Activated CD4-positive, alpha-beta T cell treated with anti-CD3 and anti-CD28 coated beads, Interleukin-2, amount 10 ng/mL, durations not matched to agents 7 days and 5 days (primary cell): ENCODE results near the gene CDH26. TPM values are rescaled to one million over a fixed set of nuclear protein-coding genes. Genes with fewer than 3 reads are reported as not detected.

Experiments
- CTCF ChIA-PET: fragments of 350-600 bp; sonication (Branson Sonifier 250); formaldehyde crosslinking; loops from one replicate; lab custom pipeline; 2021; ENCODE audit warnings: antibody characterized with exemption; lab: Charles Lee
- POLR2A ChIA-PET: fragments of 350-600 bp; sonication (Branson Sonifier 250); formaldehyde crosslinking; loops from one replicate; lab custom pipeline; 2021; ENCODE audit warnings: antibody characterized with exemption; lab: Charles Lee
- DNase-seq: peaks from one replicate; pipeline ENCODE4 v3.0.0-alpha.2; 2020
- H3K27ac Mint-ChIP-seq: one replicate; pipeline ENCODE4 v1.8.0; 2021; ENCODE audit warnings: mild to moderate bottlenecking, moderate library complexity, mixed read lengths
- H3K27me3 Mint-ChIP-seq: one replicate; pipeline ENCODE4 v1.8.0; 2021; ENCODE audit warnings: mixed read lengths
- H3K36me3 Mint-ChIP-seq: one replicate; pipeline ENCODE4 v1.8.0; 2021; ENCODE audit warnings: low read depth, mixed read lengths
- H3K4me1 Mint-ChIP-seq: one replicate; pipeline ENCODE4 v1.8.0; 2021; ENCODE audit warnings: mixed read lengths
- H3K4me3 Mint-ChIP-seq: one replicate; pipeline ENCODE4 v1.8.0; 2021; ENCODE audit warnings: mild to moderate bottlenecking, moderate library complexity, mixed read lengths
- H3K9me3 Mint-ChIP-seq: one replicate; pipeline ENCODE4 v1.8.0; 2021; ENCODE audit warnings: mixed read lengths
- total RNA-seq, 2 experiments: library from RNA; stranded (reverse); gene quantifications; one replicate each; pipeline ENCODE4 v1.2.3, GENCODE V29; 2021

CDH26 gene
- total RNA-seq, 2 experiments from 2014 or later, result 0.40 to 0.47 TPM

GRCh38 chr20:59935457-59936185 is 22.6 kb upstream of the CDH26 start:
- Mint-ChIP-seq H3K36me3 (peaks cover 11% of the 10 kb centered on the region), H3K27ac (no peak overlapping the region), H3K9me3 (no peaks in the 10 kb centered on the region), H3K4me1 (peaks cover 41% of the 10 kb centered on the region), H3K4me3 (no peak overlapping the region), H3K27me3 (no peaks in the 10 kb centered on the region)
- ChIA-PET CTCF (interaction anchor here (1.5 to 2.1 kb wide), 2 partner anchors 14 to 16 kb away, joined by 5 to 9 read pairs; no protein-coding TSS in a partner anchor), POLR2A (no interaction called here)
- no peak for DNase-seq

GRCh38 chr20:59936409-59936808 is 21.8 kb upstream of the CDH26 start:
- Mint-ChIP-seq H3K4me1 (peaks cover 42% of the 10 kb centered on the region), H3K27ac (no peak overlapping the region), H3K9me3 (no peaks in the 10 kb centered on the region), H3K27me3 (no peaks in the 10 kb centered on the region), H3K4me3 (no peak overlapping the region), H3K36me3 (peaks cover 11% of the 10 kb centered on the region)
- CTCF ChIA-PET, result no interaction called here
- no peak for DNase-seq
- POLR2A ChIA-PET, result no interaction called here

GRCh38 chr20:59937150-59937549 is 21.1 kb upstream of the CDH26 start:
- H3K27ac Mint-ChIP-seq, result no peak overlapping the region
- H3K4me1 Mint-ChIP-seq, result peaks cover 43% of the 10 kb centered on the region
- H3K27me3 Mint-ChIP-seq, result no peaks in the 10 kb centered on the region
- ChIA-PET POLR2A (no interaction called here), CTCF (interaction anchor here (0.5 kb wide), 1 partner anchor 8 kb away, joined by 4 read pairs; no protein-coding TSS in a partner anchor)
- H3K36me3 Mint-ChIP-seq, result peaks cover 13% of the 10 kb centered on the region
- no peak overlapping the region for H3K4me3 Mint-ChIP-seq
- no peaks in the 10 kb centered on the region for H3K9me3 Mint-ChIP-seq
- no peak for DNase-seq

GRCh38 chr20:59938221-59938620 is 20.0 kb upstream of the CDH26 start:
- peak overlapping the region; percentile 79 for H3K4me3 Mint-ChIP-seq
- peak overlapping the region; percentile 80 for H3K27ac Mint-ChIP-seq
- H3K9me3 Mint-ChIP-seq, result no peaks in the 10 kb centered on the region
- ChIA-PET CTCF (no interaction called here), POLR2A (no interaction called here)
- DNase-seq, result no peak
- H3K36me3 Mint-ChIP-seq, result peaks cover 19% of the 10 kb centered on the region
- H3K27me3 Mint-ChIP-seq, result no peaks in the 10 kb centered on the region
- H3K4me1 Mint-ChIP-seq, result peaks cover 44% of the 10 kb centered on the region

GRCh38 chr20:59938696-59939051 is 19.5 kb upstream of the CDH26 start:
- DNase-seq, result no peak
- Mint-ChIP-seq H3K27ac (peak overlapping the region; percentile 80), H3K36me3 (peaks cover 19% of the 10 kb centered on the region), H3K27me3 (no peaks in the 10 kb centered on the region), H3K4me1 (peaks cover 44% of the 10 kb centered on the region), H3K9me3 (no peaks in the 10 kb centered on the region), H3K4me3 (peak overlapping the region; percentile 79)
- ChIA-PET POLR2A (no interaction called here), CTCF (interaction anchor here (1.0 kb wide), 1 partner anchor 23 kb away, joined by 3 read pairs; no protein-coding TSS in a partner anchor)

GRCh38 chr20:59939052-59939878 is 19.0 kb upstream of the CDH26 start:
- ChIA-PET CTCF (interaction anchor here (1.0 kb wide), 1 partner anchor 23 kb away, joined by 3 read pairs; no protein-coding TSS in a partner anchor), POLR2A (no interaction called here)
- Mint-ChIP-seq H3K27me3 (no peaks in the 10 kb centered on the region), H3K4me3 (peak overlapping the region; percentile 95), H3K4me1 (peaks cover 43% of the 10 kb centered on the region), H3K27ac (peak overlapping the region; percentile 80), H3K36me3 (peaks cover 25% of the 10 kb centered on the region), H3K9me3 (no peaks in the 10 kb centered on the region)
- DNase-seq, result no peak

- H3K4me3 Mint-ChIP-seq, result peak overlapping the region; percentile 95
- H3K4me1 Mint-ChIP-seq, result peaks cover 40% of the 10 kb centered on the region
- H3K36me3 Mint-ChIP-seq, result peaks cover 30% of the 10 kb centered on the region
- peak overlapping the region; percentile 88 for H3K27ac Mint-ChIP-seq
- H3K27me3 Mint-ChIP-seq, result no peaks in the 10 kb centered on the region
- DNase-seq, result no peak
- CTCF ChIA-PET, result interaction anchor here (1.0 to 2.2 kb wide), 4 partner anchors 8 to 12 kb away, joined by 4 to 8 read pairs (median 4); no protein-coding TSS in a partner anchor
- H3K9me3 Mint-ChIP-seq, result no peaks in the 10 kb centered on the region
- POLR2A ChIA-PET, result no interaction called here
Observed at GRCh38 chr20:59939879-59940128, 18.4 kb upstream of the CDH26 start.

- H3K36me3 Mint-ChIP-seq, result peaks cover 34% of the 10 kb centered on the region
- H3K9me3 Mint-ChIP-seq, result no peaks in the 10 kb centered on the region
- CTCF ChIA-PET, result interaction anchor here (1.0 to 2.2 kb wide), 4 partner anchors 8 to 13 kb away, joined by 4 to 8 read pairs (median 4); no protein-coding TSS in a partner anchor
- peaks cover 40% of the 10 kb centered on the region for H3K4me1 Mint-ChIP-seq
- peak; percentile 90 for DNase-seq
- H3K27me3 Mint-ChIP-seq, result no peaks in the 10 kb centered on the region
- peak within 1 kb of the TSS; percentile 95 for H3K4me3 Mint-ChIP-seq
- POLR2A ChIA-PET, result interaction anchor here (0.6 kb wide), 1 partner anchor 165 kb away, joined by 4 read pairs; no protein-coding TSS in a partner anchor
- H3K27ac Mint-ChIP-seq, result peak within 1 kb of the TSS; percentile 98
Observed at GRCh38 chr20:59940129-59940955, 17.9 kb upstream of the CDH26 start, which contains the start of the genes FAM217B and PPP1R3D. Gene FAM217B, plus strand, starts transcription at chr20:59940389. Its CDS starts 3,555 bp downstream, at chr20:59943944. Gene PPP1R3D, minus strand, starts transcription at chr20:59940305. Its CDS starts 374 bp downstream, at chr20:59939931.

GRCh38 chr20:59940956-59941294 is 17.3 kb upstream of the CDH26 start:
- Mint-ChIP-seq H3K36me3 (peaks cover 39% of the 10 kb centered on the region), H3K4me3 (peak overlapping the region; percentile 95), H3K4me1 (peaks cover 42% of the 10 kb centered on the region), H3K27ac (peak overlapping the region; percentile 98), H3K9me3 (no peaks in the 10 kb centered on the region), H3K27me3 (no peaks in the 10 kb centered on the region)
- CTCF ChIA-PET, result interaction anchor here (1.3 to 2.2 kb wide), 3 partner anchors 9 to 11 kb away, joined by 4 to 8 read pairs (median 4); no protein-coding TSS in a partner anchor
- POLR2A ChIA-PET, result interaction anchor here (0.6 kb wide), 1 partner anchor 164 kb away, joined by 4 read pairs; no protein-coding TSS in a partner anchor
- DNase-seq, result no peak

GRCh38 chr20:59942245-59942644 is 16.0 kb upstream of the CDH26 start:
- Mint-ChIP-seq H3K4me3 (no peak overlapping the region), H3K9me3 (no peaks in the 10 kb centered on the region), H3K4me1 (peaks cover 42% of the 10 kb centered on the region), H3K27ac (no peak overlapping the region), H3K36me3 (peaks cover 44% of the 10 kb centered on the region), H3K27me3 (no peaks in the 10 kb centered on the region)
- DNase-seq, result no peak
- CTCF ChIA-PET, result no interaction called here
- POLR2A ChIA-PET, result no interaction called here

GRCh38 chr20:59944726-59945125 is 13.5 kb upstream of the CDH26 start:
- Mint-ChIP-seq H3K4me1 (peaks cover 45% of the 10 kb centered on the region), H3K4me3 (no peak overlapping the region), H3K27me3 (no peaks in the 10 kb centered on the region), H3K27ac (no peak overlapping the region), H3K9me3 (no peaks in the 10 kb centered on the region), H3K36me3 (peaks cover 33% of the 10 kb centered on the region)
- ChIA-PET CTCF (interaction anchor here (0.7 to 1.6 kb wide), 4 partner anchors 8 to 13 kb away, joined by 3 to 7 read pairs (median 4); partner anchors contain the start of gene CDH26), POLR2A (no interaction called here)
- DNase-seq, result no peak

GRCh38 chr20:59945175-59945574 is 13.0 kb upstream of the CDH26 start:
- no peak overlapping the region for H3K4me3 Mint-ChIP-seq

More at GRCh38 chr20:59945175-59945574, 13.0 kb upstream of the CDH26 start:
- POLR2A ChIA-PET, result no interaction called here
- CTCF ChIA-PET, result interaction anchor here (0.7 to 1.6 kb wide), 3 partner anchors 8 to 13 kb away, joined by 3 to 5 read pairs (median 4); partner anchors contain the start of gene CDH26
- peaks cover 33% of the 10 kb centered on the region for H3K36me3 Mint-ChIP-seq
- H3K9me3 Mint-ChIP-seq, result no peaks in the 10 kb centered on the region
- DNase-seq, result no peak
- no peaks in the 10 kb centered on the region for H3K27me3 Mint-ChIP-seq
- H3K4me1 Mint-ChIP-seq, result peaks cover 46% of the 10 kb centered on the region
- H3K27ac Mint-ChIP-seq, result no peak overlapping the region
